ENCODE data around the gene ZRANB2.

The ZRANB2 gene

GRCh38 chr1:71027991-71028390 lies 52.8 kb downstream of the ZRANB2 start:
- no peak for DNase-seq (ENCODE audit: low read depth)

GRCh38 chr1:71026093-71026492 lies 54.7 kb downstream of the ZRANB2 start:
- DNase-seq (ENCODE audit: low read depth), result no peak

- DNase-seq (ENCODE audit: low read depth), result no peak
Observed at GRCh38 chr1:71023515-71023914, 57.3 kb downstream of the ZRANB2 start.

- no peak for DNase-seq (ENCODE audit: low read depth)
Observed at GRCh38 chr1:71019233-71019969, 61.4 kb downstream of the ZRANB2 start.

GRCh38 chr1:71018791-71019190 lies 62.0 kb downstream of the ZRANB2 start:
- DNase-seq (ENCODE audit: low read depth), result no peak

GRCh38 chr1:71015745-71016144 lies 65.1 kb downstream of the ZRANB2 start:
- no peak for DNase-seq (ENCODE audit: low read depth)

GRCh38 chr1:71014178-71014579 lies 66.7 kb downstream of the ZRANB2 start:
- no peak for DNase-seq (ENCODE audit: low read depth)
